IPS DF 6.9 (cell line): ENCODE measurements around the gene PARVB.

Source experiments
- DNase-seq: peaks from one replicate; pipeline ENCODE4 v3.0.0-alpha.2; 2013; ENCODE audit warnings: low read depth, low spot score
- H3K27ac ChIP-seq: one replicate; pipeline ENCODE4 v1.5.1; 2013; ENCODE audit warnings: low read length, control low read depth
- H3K27me3 ChIP-seq: 2 replicates; pipeline ENCODE4 v1.6.1; 2013; ENCODE audit warnings: mild to moderate bottlenecking, low read length; ENCODE audit not compliant: control insufficient read depth, insufficient read depth
- H3K36me3 ChIP-seq: 2 replicates; pipeline ENCODE4 v1.6.1; 2013; ENCODE audit warnings: low read length; ENCODE audit not compliant: control insufficient read depth, insufficient read depth
- H3K4me1 ChIP-seq: 2 replicates; pipeline ENCODE4 v1.6.1; 2013; ENCODE audit warnings: low read length; ENCODE audit not compliant: control insufficient read depth, insufficient read depth
- H3K4me3 ChIP-seq: 2 replicates; pipeline ENCODE4 v1.5.1; 2013; ENCODE audit warnings: mild to moderate bottlenecking, low read length
- H3K9me3 ChIP-seq: 2 replicates; pipeline ENCODE4 v1.6.1; 2013; ENCODE audit warnings: low read length, inconsistent platforms; ENCODE audit not compliant: control insufficient read depth, insufficient read depth
- WGBS: extraction: QIAGEN DNeasy Blood & Tissue Kit; methylation state at CpG from one replicate; pipeline ENCODE4 v1.1.7; 2013; ENCODE audit warnings: mixed read lengths, missing lambda C conversion rate; ENCODE audit not compliant: insufficient read length, insufficient coverage; 5-methylcytosine and 5-hydroxymethylcytosine counted together

PARVB gene

GRCh38 chr22:44159221-44159620 is 135.1 kb downstream of the PARVB start:
- no CpG with 5 or more reads among the region's 7 CpGs for WGBS
- Histone ChIP-seq H3K27ac (no peak overlapping the region), H3K27me3 (no peaks in the 10 kb centered on the region), H3K4me1 (peaks cover 8% of the 10 kb centered on the region), H3K4me3 (no peak overlapping the region), H3K9me3 (no peaks in the 10 kb centered on the region), H3K36me3 (no peaks in the 10 kb centered on the region)
- no peak for DNase-seq

GRCh38 chr22:44159811-44160210 is 135.7 kb downstream of the PARVB start:
- Histone ChIP-seq H3K4me3 (no peak overlapping the region), H3K27me3 (no peaks in the 10 kb centered on the region), H3K27ac (no peak overlapping the region), H3K36me3 (no peaks in the 10 kb centered on the region), H3K4me1 (peaks cover 8% of the 10 kb centered on the region), H3K9me3 (no peaks in the 10 kb centered on the region)
- no CpG with 5 or more reads among the region's 7 CpGs for WGBS
- no peak for DNase-seq

- no CpG with 5 or more reads among the region's 5 CpGs for WGBS
- H3K9me3 ChIP-seq = no peaks in the 10 kb centered on the region
- no peaks in the 10 kb centered on the region for H3K36me3 ChIP-seq
- H3K4me1 ChIP-seq = peaks cover 8% of the 10 kb centered on the region
- H3K27me3 ChIP-seq = no peaks in the 10 kb centered on the region
- H3K27ac ChIP-seq = no peak overlapping the region
- no peak overlapping the region for H3K4me3 ChIP-seq
- DNase-seq = no peak
These were observed 136.3 kb downstream of the PARVB start for GRCh38 chr22:44160421-44160820.

GRCh38 chr22:44161673-44162072 is 137.6 kb downstream of the PARVB start:
- DNase-seq = no peak
- no peak overlapping the region for H3K27ac ChIP-seq
- no peaks in the 10 kb centered on the region for H3K27me3 ChIP-seq
- H3K9me3 ChIP-seq = no peaks in the 10 kb centered on the region
- H3K36me3 ChIP-seq = no peaks in the 10 kb centered on the region
- H3K4me3 ChIP-seq = no peak overlapping the region
- WGBS = no CpG with 5 or more reads among the region's 11 CpGs
- H3K4me1 ChIP-seq = peaks cover 10% of the 10 kb centered on the region

GRCh38 chr22:44162960-44163359 is 138.9 kb downstream of the PARVB start:
- Histone ChIP-seq H3K27me3 (no peaks in the 10 kb centered on the region), H3K36me3 (no peaks in the 10 kb centered on the region), H3K9me3 (no peaks in the 10 kb centered on the region), H3K4me1 (peaks cover 7% of the 10 kb centered on the region), H3K27ac (no peak overlapping the region), H3K4me3 (no peak overlapping the region)
- DNase-seq = no peak
- no CpG with 5 or more reads among the region's 13 CpGs for WGBS

GRCh38 chr22:44163536-44163935 is 139.4 kb downstream of the PARVB start:
- WGBS = no CpG with 5 or more reads among the region's 18 CpGs

GRCh38 chr22:44164031-44164430 is 139.9 kb downstream of the PARVB start:
- Histone ChIP-seq H3K9me3 (no peaks in the 10 kb centered on the region), H3K27ac (no peak overlapping the region), H3K4me3 (no peak overlapping the region), H3K36me3 (no peaks in the 10 kb centered on the region), H3K4me1 (peaks cover 2% of the 10 kb centered on the region; the same call in 1 of the 2 replicates), H3K27me3 (no peaks in the 10 kb centered on the region)
- no CpG with 5 or more reads among the region's 11 CpGs for WGBS
- no peak for DNase-seq

More at GRCh38 chr22:44163536-44163935, 139.4 kb downstream of the PARVB start:
- Histone ChIP-seq H3K27me3 (no peaks in the 10 kb centered on the region), H3K36me3 (no peaks in the 10 kb centered on the region), H3K9me3 (no peaks in the 10 kb centered on the region), H3K4me3 (no peak overlapping the region), H3K4me1 (peaks cover 6% of the 10 kb centered on the region), H3K27ac (no peak overlapping the region)
- DNase-seq = no peak

- Histone ChIP-seq H3K9me3 (no peaks in the 10 kb centered on the region), H3K4me3 (no peak overlapping the region), H3K27ac (no peak overlapping the region), H3K36me3 (no peaks in the 10 kb centered on the region), H3K27me3 (no peaks in the 10 kb centered on the region), H3K4me1 (peaks cover 2% of the 10 kb centered on the region)
- DNase-seq = no peak
- no CpG with 5 or more reads among the region's 15 CpGs for WGBS
These were observed 141.3 kb downstream of the PARVB start for GRCh38 chr22:44165286-44165874.

- H3K27ac ChIP-seq = no peak overlapping the region
- DNase-seq = no peak
- H3K36me3 ChIP-seq = no peaks in the 10 kb centered on the region
- no peaks in the 10 kb centered on the region for H3K27me3 ChIP-seq
- H3K4me3 ChIP-seq = no peak overlapping the region
- no CpG with 5 or more reads among the region's 20 CpGs for WGBS
- H3K4me1 ChIP-seq = peaks cover 4% of the 10 kb centered on the region
- H3K9me3 ChIP-seq = no peaks in the 10 kb centered on the region
These were observed 142.6 kb downstream of the PARVB start for GRCh38 chr22:44166498-44167276.

- Histone ChIP-seq H3K9me3 (no peaks in the 10 kb centered on the region), H3K27me3 (no peaks in the 10 kb centered on the region), H3K4me3 (no peak overlapping the region), H3K4me1 (peaks cover 5% of the 10 kb centered on the region), H3K36me3 (no peaks in the 10 kb centered on the region), H3K27ac (no peak overlapping the region)
- no peak for DNase-seq
- no CpG with 5 or more reads among the region's 12 CpGs for WGBS
These were observed 143.4 kb downstream of the PARVB start for GRCh38 chr22:44167501-44167900.

- DNase-seq = no peak
- Histone ChIP-seq H3K36me3 (no peaks in the 10 kb centered on the region), H3K27me3 (no peaks in the 10 kb centered on the region), H3K4me3 (no peak overlapping the region), H3K9me3 (no peaks in the 10 kb centered on the region), H3K4me1 (peaks cover 5% of the 10 kb centered on the region), H3K27ac (no peak overlapping the region)
- WGBS = no CpG with 5 or more reads among the region's 13 CpGs
These were observed 144.1 kb downstream of the PARVB start for GRCh38 chr22:44168206-44168605.
